D721Med (cell line): Measurements from ENCODE around the gene TMED7.

ENCODE experiments used
- DNase-seq: peaks from one replicate; pipeline ENCODE4 v3.0.0; 2011; ENCODE audit warnings: low spot score; ENCODE audit not compliant: insufficient read length
- FAIRE-seq: peaks from 2 replicates; lab custom pipeline; 2011; peaks lifted over from hg19 to GRCh38; lab: Jason Lieb, UNC
- TF ChIP-seq, protein P1 (sequence below): IDR thresholded peaks from 2 replicates; pipeline ENCODE4 v1.5.1; 2012; ENCODE audit warnings: mild to moderate bottlenecking, control low read depth; ENCODE audit not compliant: insufficient read depth; ENCODE audit errors: missing control alignments

TMED7 gene

GRCh38 chr5:115616472-115616871 lies 9.4 kb downstream of the TMED7 start:
- FAIRE-seq (no peak), DNase-seq (no peak)
- TF ChIP-seq, protein P1, sequence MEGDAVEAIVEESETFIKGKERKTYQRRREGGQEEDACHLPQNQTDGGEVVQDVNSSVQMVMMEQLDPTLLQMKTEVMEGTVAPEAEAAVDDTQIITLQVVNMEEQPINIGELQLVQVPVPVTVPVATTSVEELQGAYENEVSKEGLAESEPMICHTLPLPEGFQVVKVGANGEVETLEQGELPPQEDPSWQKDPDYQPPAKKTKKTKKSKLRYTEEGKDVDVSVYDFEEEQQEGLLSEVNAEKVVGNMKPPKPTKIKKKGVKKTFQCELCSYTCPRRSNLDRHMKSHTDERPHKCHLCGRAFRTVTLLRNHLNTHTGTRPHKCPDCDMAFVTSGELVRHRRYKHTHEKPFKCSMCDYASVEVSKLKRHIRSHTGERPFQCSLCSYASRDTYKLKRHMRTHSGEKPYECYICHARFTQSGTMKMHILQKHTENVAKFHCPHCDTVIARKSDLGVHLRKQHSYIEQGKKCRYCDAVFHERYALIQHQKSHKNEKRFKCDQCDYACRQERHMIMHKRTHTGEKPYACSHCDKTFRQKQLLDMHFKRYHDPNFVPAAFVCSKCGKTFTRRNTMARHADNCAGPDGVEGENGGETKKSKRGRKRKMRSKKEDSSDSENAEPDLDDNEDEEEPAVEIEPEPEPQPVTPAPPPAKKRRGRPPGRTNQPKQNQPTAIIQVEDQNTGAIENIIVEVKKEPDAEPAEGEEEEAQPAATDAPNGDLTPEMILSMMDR: no peak

GRCh38 chr5:115611873-115612272 lies 14.0 kb downstream of the TMED7 start:
- DNase-seq (no peak), FAIRE-seq (no peak)
- TF ChIP-seq, protein P1: no peak

GRCh38 chr5:115607935-115608334 lies 17.9 kb downstream of the TMED7 start:
- no peak for DNase-seq
- no peak for FAIRE-seq
- TF ChIP-seq, protein P1: no peak

GRCh38 chr5:115605436-115605835 lies 20.4 kb downstream of the TMED7 start:
- DNase-seq (no peak), FAIRE-seq (no peak)
- TF ChIP-seq, protein P1: no peak

DNA sequence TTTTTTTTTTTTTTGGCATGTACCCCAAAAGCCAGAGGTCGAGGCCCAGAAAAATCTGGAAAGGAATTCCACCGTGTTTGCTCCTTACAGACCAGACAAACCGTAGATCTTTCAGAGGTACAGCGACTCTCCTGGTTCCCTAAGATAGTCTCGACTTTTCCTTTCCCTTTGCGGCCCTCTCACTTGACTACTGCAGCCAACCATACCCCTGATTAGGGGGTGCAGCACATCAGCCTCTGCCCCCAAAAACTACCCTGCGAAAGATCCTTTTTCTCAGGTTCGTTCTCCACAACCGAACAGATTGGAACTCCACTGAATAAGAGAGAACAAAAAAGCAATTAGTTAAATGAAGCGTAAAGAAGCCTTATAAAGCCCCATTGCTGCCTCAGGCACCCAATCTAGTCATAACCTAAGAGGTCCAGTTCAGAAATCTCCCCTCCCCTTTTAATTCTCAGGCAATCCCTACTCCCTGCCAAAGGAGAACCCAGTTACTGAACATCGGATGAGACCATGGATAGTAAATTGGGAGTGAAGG lies 23.2 kb downstream of the TMED7 start:
- FAIRE-seq (no peak), DNase-seq (no peak)
- TF ChIP-seq, protein P1: no peak

- FAIRE-seq (no peak), DNase-seq (no peak)
- TF ChIP-seq, protein P1: no peak
Measured at GRCh38 chr5:115601701-115602590, 23.9 kb downstream of the TMED7 start, which contains the start of gene TICAM2. Gene TICAM2 (minus strand): TSS chr5:115602479. CDS start chr5:115581256, 21,223 bp downstream.

GRCh38 chr5:115600766-115601165 lies 25.1 kb downstream of the TMED7 start:
- DNase-seq: no peak
- TF ChIP-seq, protein P1: no peak
- no peak for FAIRE-seq
